NCI-H1930 (cell line): Measurements from ENCODE around the gene MTHFSD.

Experiments used
- DNase-seq, 2 experiments: peaks; one replicate each; lab custom pipeline; 2025; lab: John Stamatoyannopoulos, UW

MTHFSD gene

GRCh38 chr16:86584071-86584685 lies 29.1 kb upstream of the MTHFSD start:
- DNase-seq, result no peak

- no peak for DNase-seq
Measured at GRCh38 chr16:86581458-86581857, 26.4 kb upstream of the MTHFSD start.

- DNase-seq, result no peak
Measured at GRCh38 chr16:86580791-86581170, 25.7 kb upstream of the MTHFSD start.

GRCh38 chr16:86580063-86580790 lies 25.2 kb upstream of the MTHFSD start:
- no peak for DNase-seq

- DNase-seq, result no peak
Measured at GRCh38 chr16:86579268-86580062, 24.4 kb upstream of the MTHFSD start.

GRCh38 chr16:86578611-86579267 lies 23.7 kb upstream of the MTHFSD start:
- no peak for DNase-seq

- no peak for DNase-seq
Measured at GRCh38 chr16:86578061-86578599, 23.1 kb upstream of the MTHFSD start, which contains the start of gene FOXL1. FOXL1 (plus strand) TSS chr16:86578549; CDS start chr16:86578724, 175 bp downstream.

- no peak for DNase-seq
Measured at GRCh38 chr16:86577314-86577971, 22.4 kb upstream of the MTHFSD start.

GRCh38 chr16:86576591-86577313 lies 21.7 kb upstream of the MTHFSD start:
- DNase-seq, result no peak

GRCh38 chr16:86575754-86576557 lies 20.9 kb upstream of the MTHFSD start:
- peak in 1 of 2 experiments; percentile 29 for DNase-seq

- no peak for DNase-seq
Measured at GRCh38 chr16:86575095-86575685, 20.2 kb upstream of the MTHFSD start.

GRCh38 chr16:86574646-86575045 lies 19.6 kb upstream of the MTHFSD start:
- DNase-seq, result no peak

GRCh38 chr16:86573646-86574508 lies 18.8 kb upstream of the MTHFSD start:
- DNase-seq, result no peak

- DNase-seq, result no peak
Measured at GRCh38 chr16:86573215-86573614, 18.2 kb upstream of the MTHFSD start.

- no peak for DNase-seq
Measured at GRCh38 chr16:86572606-86573005, 17.6 kb upstream of the MTHFSD start.

GRCh38 chr16:86572041-86572521 lies 17.0 kb upstream of the MTHFSD start:
- no peak for DNase-seq

GRCh38 chr16:86571530-86571915 lies 16.5 kb upstream of the MTHFSD start:
- no peak for DNase-seq
